Anterior cingulate cortex (tissue), 58 donors: ENCODE data around the gene GATA2.

ENCODE experiments used
- DNase-seq, 58 donors: peaks; one replicate each; lab custom pipeline; 2025; lab: John Stamatoyannopoulos, UW

Gene GATA2

DNA sequence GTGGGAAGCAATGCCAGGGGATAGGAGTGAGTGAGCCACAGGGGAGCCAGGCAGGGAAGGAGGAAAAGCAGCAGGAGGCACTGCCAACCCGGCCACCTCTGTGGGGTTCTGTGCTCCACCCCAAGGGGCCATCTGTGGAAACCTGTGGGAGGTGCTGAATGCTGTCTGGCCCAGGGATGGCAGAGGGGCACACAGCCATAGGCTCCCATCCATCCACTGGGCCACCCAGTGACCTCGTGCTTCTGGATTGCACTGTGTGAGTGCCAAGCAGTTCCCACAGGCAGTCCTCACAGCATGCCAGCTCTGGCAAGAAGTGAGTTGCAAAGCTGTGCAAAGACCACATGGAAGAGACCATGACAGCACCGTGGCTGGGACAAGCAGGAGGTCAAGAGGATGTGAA lies 53.8 kb downstream of the GATA2 start:
- DNase-seq, result no peak

DNA sequence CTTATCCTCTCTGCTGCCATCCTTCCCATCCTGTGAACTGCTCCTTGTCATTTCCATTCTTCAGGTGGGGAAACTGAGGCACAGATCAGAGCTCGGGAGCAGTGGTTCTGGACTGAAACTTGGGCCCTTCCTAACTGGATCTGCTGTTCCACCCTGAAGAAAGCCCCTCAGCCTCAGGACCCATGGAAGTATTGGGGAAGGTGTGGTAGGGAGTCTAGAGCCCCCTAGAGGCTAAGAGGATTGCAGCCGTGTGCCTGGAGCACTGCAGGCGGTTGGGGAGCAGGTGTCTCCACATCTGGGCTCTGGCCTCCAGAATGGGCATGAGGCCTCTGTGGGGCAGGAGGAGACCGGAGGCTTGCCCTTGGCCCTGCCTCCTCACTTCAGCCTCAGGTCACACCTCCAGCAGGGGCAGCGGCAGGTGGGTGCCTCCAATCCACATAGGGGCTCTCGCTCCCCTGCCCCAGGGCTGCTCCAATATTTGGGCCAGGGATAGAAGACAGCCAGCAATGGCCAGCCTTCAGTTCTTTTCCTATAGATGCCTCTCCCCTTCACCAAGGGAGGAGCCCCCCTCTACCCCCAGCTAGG lies 54.4 kb downstream of the GATA2 start:
- DNase-seq, result no peak

- no peak for DNase-seq
These were observed 56.8 kb downstream of the GATA2 start for GRCh38 chr3:128436214-128436613.

DNA sequence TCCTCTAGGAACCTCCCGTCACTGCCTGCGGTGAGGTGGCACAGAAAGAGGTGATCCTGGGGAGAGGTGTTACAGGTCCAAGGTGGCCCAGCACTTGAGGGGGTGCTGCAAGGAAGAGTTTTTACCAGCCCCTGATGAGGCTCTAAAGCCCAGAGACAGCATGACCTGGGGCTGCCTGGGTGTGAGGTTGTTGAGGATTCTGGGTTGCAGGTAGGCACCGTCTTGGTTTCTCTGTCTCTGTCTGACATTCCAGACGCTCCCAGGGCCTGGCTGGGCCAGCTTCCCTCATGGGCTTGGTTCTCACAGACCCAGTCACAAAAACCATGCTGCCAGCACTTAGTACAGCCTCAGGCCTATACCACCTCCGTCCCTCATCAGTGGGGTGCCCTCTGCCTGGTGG lies 57.4 kb downstream of the GATA2 start:
- no peak for DNase-seq

DNA sequence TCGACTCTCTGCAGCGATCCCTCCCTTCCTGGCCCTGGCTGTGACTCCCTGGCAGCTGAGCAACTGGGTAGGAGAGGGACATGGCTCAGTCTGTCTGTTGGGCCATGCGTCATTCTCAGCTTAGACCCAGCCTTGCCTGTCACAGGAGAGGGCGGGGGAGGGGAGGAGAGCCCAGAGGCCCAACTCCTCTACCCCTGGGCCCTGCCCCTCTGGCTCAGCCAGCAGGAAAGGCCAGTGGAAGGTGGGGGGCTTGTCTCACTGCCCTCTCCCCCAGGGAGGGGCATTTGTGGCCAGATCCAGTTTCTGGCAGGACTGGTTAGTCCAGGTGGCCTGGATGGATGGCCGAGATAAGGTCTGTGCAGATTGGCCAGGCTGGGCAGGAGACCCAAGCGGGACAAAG lies 57.9 kb downstream of the GATA2 start:
- no peak for DNase-seq

GRCh38 chr3:128434524-128434923 lies 58.5 kb downstream of the GATA2 start:
- DNase-seq, result no peak

DNA sequence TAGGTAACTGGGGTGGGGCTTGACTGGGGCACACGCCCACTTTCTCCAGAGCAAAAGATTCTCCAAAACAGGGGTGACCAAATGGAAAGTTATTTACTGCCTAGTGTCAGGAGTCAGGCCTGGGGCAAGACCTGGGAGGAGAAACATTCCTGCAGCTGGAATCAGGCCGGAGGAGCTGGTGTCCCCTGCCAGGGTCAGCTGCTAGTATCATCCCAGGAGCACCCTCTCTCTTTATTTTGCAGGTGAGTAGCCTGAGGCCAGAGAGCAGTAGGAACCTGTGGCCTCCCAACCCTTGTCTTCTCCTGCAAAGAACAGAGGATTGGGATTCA lies 59.2 kb downstream of the GATA2 start:
- DNase-seq, result no peak

GRCh38 chr3:128432971-128433836 lies 59.8 kb downstream of the GATA2 start:
- DNase-seq, result no peak

DNA sequence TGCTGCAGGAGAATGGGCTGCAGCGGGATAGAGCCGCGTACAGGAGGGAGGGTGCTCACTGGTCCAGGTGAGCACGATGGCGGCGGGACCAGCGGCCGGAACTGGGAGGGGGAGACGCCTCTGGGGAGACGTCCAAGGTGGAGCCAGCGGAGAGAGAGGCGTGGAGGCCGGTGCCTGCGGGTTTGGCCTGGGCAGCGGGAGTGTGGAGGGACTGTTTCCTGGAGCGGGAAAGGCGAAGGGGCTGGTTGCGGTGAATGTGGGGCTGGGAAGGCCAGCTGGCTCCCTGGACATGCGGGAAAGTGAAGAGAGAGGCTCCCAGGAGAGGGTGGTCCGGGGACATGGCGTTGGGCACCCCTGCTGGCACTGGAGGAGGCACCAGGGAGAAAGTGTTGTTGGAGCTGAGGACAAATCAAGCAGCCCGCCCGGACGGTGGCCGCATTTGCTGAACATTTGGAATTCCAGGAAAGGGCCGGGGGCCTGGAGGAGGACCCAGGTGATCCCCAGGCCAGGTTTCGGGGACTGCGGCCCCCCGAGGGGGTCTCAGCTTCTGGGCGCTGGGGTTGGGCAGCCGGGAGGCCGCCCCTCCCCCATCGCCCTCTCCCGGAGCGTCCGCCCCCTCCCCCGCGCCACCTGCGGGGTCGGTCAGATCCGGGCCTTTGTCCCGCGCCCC lies 60.6 kb downstream of the GATA2 start:
- no peak for DNase-seq

DNA sequence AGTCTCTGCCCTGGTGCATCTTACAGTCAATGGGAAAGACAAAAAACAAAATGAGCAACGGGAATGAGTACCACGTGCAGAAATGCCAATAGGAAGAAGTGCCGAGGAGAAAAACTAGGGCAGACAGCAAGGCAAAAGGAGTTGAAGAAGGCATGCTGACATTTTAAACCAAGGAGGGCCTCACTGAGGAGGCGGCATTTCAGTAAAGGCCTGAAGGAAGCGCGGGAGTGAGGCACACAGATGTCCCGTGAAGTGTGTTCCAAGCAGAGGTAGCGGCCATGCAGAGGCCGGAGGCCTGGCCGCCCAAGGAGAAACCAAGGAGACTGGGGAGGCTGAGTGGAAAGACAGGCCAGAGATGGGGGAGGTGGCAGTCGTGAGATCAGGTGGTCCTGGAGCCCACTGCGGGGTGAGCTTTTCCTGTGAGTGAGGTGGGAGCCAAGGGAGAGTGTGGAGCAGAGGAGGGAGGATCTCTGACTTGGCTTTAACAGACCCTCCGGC lies 61.1 kb downstream of the GATA2 start:
- DNase-seq, result no peak

DNA sequence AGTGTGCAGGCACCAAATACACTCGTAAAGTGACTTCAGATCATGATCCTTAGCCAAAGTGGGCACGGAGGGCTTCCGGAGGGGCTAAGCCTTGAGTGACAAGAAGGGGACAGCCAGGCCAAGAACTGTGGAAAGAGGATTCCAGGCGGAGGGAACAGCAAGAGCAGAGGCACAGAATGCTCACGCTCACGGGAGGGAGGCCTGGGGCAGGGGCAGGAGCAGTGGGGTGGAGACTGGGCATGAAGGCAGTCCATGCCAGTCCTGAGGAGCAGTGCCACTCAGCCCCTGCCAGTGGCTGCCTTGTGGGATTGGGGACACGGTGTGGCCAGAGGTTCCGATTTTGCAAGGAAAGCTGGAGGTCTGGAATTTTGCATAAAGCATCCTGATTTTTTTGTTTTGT lies 62.3 kb downstream of the GATA2 start:
- DNase-seq, result no peak

GRCh38 chr3:128430301-128430700 lies 62.7 kb downstream of the GATA2 start:
- no peak for DNase-seq

- no peak for DNase-seq
These were observed 63.2 kb downstream of the GATA2 start for GRCh38 chr3:128429751-128430150.
